T-cell (primary cell): ENCODE measurements around the gene SGCA. TPM values are rescaled to one million over a fixed set of nuclear protein-coding genes. Genes with fewer than 3 reads are reported as not detected.

Experiments used
- ATAC-seq, 4 experiments: fragments of 200-7000 bp in 3 of 4; fragments of 150-1000 bp in 1 of 4; cut with Tn5 transposase; replicated peaks in 1 of 4; 1 replicate in 3 of 4; 2 replicates in 1 of 4; pipeline ENCODE4 v1.10.0; 2021; ENCODE audit warnings: moderate library complexity in 3 of 4, mild to moderate bottlenecking in 2 of 4, moderate number of reproducible peaks in 1 of 4
- CTCF ChIA-PET, 2 donors: fragments of 300-600 bp; sonication (Branson Sonifier 250); formaldehyde crosslinking; loops; one replicate each; lab custom pipeline; 2022; ENCODE audit warnings: antibody characterized with exemption in 2 of 2; lab: Charles Lee
- POLR2A ChIA-PET, 2 donors: fragments of 300-600 bp; sonication (Branson Sonifier 250); formaldehyde crosslinking; loops; one replicate each; lab custom pipeline; 2022; ENCODE audit warnings: antibody characterized with exemption in 2 of 2; lab: Charles Lee
- DNase-seq, 35 experiments: peaks; one replicate each; pipeline versions ENCODE4 v3.0.0 to v3.0.0-alpha.2; 2013 to 2023
- H3K27ac ChIP-seq: one replicate; pipeline ENCODE4 v1.5.1; 2013; ENCODE audit warnings: low read length
- H3K27me3 ChIP-seq, 2 experiments: replicated peaks in 1 of 2; 1 replicate in 1 of 2; 2 replicates in 1 of 2; pipeline versions ENCODE4 v1.6.1 to v1.7.0; 2013; ENCODE audit warnings: low read length in 1 of 2, mixed read lengths in 1 of 2; ENCODE audit not compliant: control insufficient read depth in 2 of 2, insufficient read depth in 2 of 2; ENCODE audit errors: extremely low read depth in 1 of 2
- H3K36me3 ChIP-seq, 2 donors: 1 replicate in 1 of 2; 2 replicates in 1 of 2; pipeline versions ENCODE4 v1.6.1 to v1.7.0; 2013; ENCODE audit warnings: low read length in 1 of 2; ENCODE audit not compliant: control insufficient read depth in 2 of 2, insufficient read depth in 1 of 2; ENCODE audit errors: extremely low read depth in 1 of 2
- H3K4me1 ChIP-seq, 2 experiments: 1 replicate in 1 of 2; 2 replicates in 1 of 2; pipeline versions ENCODE4 v1.6.1 to v1.7.0; 2013; ENCODE audit warnings: low read length in 2 of 2, mixed read lengths in 1 of 2; ENCODE audit not compliant: insufficient read depth in 2 of 2, control insufficient read depth in 1 of 2; ENCODE audit errors: extremely low read depth in 1 of 2
- H3K4me3 ChIP-seq, 2 donors: 1 replicate in 1 of 2; 2 replicates in 1 of 2; pipeline versions ENCODE4 v1.5.1 to v1.7.0; 2013; ENCODE audit warnings: mild to moderate bottlenecking in 2 of 2, low read length in 1 of 2, moderate library complexity in 1 of 2; ENCODE audit not compliant: control insufficient read depth in 1 of 2; ENCODE audit errors: extremely low read depth in 1 of 2
- H3K9me3 ChIP-seq: 2 replicates; pipeline ENCODE4 v1.7.0; 2013
- H3K27ac Mint-ChIP-seq, 2 donors: one replicate each; pipeline ENCODE4 v1.8.0; 2020 to 2021; ENCODE audit warnings: mild to moderate bottlenecking in 2 of 2, mixed read lengths in 2 of 2
- H3K27me3 Mint-ChIP-seq, 2 donors: one replicate each; pipeline ENCODE4 v1.8.0; 2021 to 2022; ENCODE audit warnings: mixed read lengths in 2 of 2
- H3K36me3 Mint-ChIP-seq: one replicate; pipeline ENCODE4 v1.8.0; 2021; ENCODE audit warnings: mixed read lengths
- H3K4me1 Mint-ChIP-seq, 3 donors: one replicate each; pipeline ENCODE4 v1.8.0; 2020 to 2022; ENCODE audit warnings: mixed read lengths in 3 of 3, mild to moderate bottlenecking in 1 of 3
- H3K4me3 Mint-ChIP-seq, 3 donors: one replicate each; pipeline ENCODE4 v1.8.0; 2020 to 2022; ENCODE audit warnings: mild to moderate bottlenecking in 3 of 3, mixed read lengths in 3 of 3, moderate library complexity in 3 of 3
- H3K9me3 Mint-ChIP-seq, 3 donors: one replicate each; pipeline ENCODE4 v1.8.0; 2020 to 2022; ENCODE audit warnings: mixed read lengths in 3 of 3
- WGBS: methylation state at CpG from one replicate; pipeline ENCODE4 v1.1.5; 2013; ENCODE audit warnings: missing lambda C conversion rate; ENCODE audit not compliant: insufficient coverage; 5-methylcytosine and 5-hydroxymethylcytosine counted together
- total RNA-seq, 35 experiments: library from RNA in 6 of 35; stranded (reverse) in 6 of 35; fragments of 120-200 nt in 1 of 35; gene quantifications; one replicate each; pipeline versions ENCODE4 v1.2.1 to v1.2.4 and lab custom pipeline; 2013 to 2026

Gene SGCA
- total RNA-seq, 5 donors from 2014 or later (not counting 1 experiment from before 2014, with no cell fraction given), result 0.33 TPM; not detected in 4

DNA sequence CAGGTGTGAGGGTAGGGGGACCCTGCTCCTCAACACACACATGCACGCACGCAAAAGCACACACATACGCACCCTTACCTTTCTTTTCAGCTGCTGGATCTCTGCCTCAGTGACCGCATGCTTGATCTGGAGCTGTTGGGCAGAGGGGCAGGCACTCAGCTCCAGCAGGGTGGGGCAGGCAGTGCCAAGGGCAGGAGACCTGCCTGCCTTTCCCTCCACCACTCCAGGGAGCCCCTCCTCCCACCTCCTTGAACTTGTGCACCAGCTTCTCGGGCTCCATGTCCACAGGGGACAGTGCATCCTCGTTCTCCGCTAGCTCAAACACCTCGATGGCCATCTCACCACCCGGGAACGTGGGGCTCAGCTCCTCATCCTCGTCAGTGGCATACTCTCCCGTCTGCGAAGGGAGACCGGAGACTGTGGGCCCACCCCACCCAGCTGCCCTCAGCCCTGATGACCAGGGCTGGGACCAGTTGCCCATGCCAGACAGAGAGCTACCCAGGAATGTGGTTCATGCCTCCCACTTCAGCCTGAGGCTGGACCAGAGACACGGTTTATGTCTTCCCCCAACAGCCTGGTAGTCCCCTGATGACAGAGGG is 26.5 kb upstream of the SGCA start:
- H3K27me3 Mint-ChIP-seq, result no peaks in the 10 kb centered on the region
- H3K9me3 ChIP-seq, result no peaks in the 10 kb centered on the region
- no peaks in the 10 kb centered on the region for H3K9me3 Mint-ChIP-seq
- DNase-seq, result no peak
- no peak overlapping the region for H3K27ac ChIP-seq
- peak overlapping the region in 1 of 3 donors; percentile 73 for H3K4me3 Mint-ChIP-seq
- ChIA-PET CTCF (interaction anchor here (0.6 to 2.0 kb wide), 10 partner anchors 9 to 45 kb away, joined by 3 to 11 read pairs (median 6); no protein-coding TSS in a partner anchor), POLR2A (interaction anchor here in 1 of 2 donors (0.5 kb wide), 1 partner anchor 75 kb away, joined by 5 read pairs; no protein-coding TSS in a partner anchor)
- H3K4me3 ChIP-seq, result no peak overlapping the region
- peaks cover 61% of the 10 kb centered on the region for H3K36me3 Mint-ChIP-seq
- H3K4me1 ChIP-seq, result peaks cover 11 to 52% of the 10 kb centered on the region in 2 experiments
- H3K4me1 Mint-ChIP-seq, result peaks cover 54 to 61% (median 59%) of the 10 kb centered on the region in 3 donors
- no peak overlapping the region for H3K27ac Mint-ChIP-seq
- ATAC-seq, result no peak
- 90% methylated on average over 12 of the region's 15 CpGs for WGBS
- no peaks in the 10 kb centered on the region for H3K27me3 ChIP-seq
- peaks cover 19 to 88% of the 10 kb centered on the region in 2 donors for H3K36me3 ChIP-seq

DNA sequence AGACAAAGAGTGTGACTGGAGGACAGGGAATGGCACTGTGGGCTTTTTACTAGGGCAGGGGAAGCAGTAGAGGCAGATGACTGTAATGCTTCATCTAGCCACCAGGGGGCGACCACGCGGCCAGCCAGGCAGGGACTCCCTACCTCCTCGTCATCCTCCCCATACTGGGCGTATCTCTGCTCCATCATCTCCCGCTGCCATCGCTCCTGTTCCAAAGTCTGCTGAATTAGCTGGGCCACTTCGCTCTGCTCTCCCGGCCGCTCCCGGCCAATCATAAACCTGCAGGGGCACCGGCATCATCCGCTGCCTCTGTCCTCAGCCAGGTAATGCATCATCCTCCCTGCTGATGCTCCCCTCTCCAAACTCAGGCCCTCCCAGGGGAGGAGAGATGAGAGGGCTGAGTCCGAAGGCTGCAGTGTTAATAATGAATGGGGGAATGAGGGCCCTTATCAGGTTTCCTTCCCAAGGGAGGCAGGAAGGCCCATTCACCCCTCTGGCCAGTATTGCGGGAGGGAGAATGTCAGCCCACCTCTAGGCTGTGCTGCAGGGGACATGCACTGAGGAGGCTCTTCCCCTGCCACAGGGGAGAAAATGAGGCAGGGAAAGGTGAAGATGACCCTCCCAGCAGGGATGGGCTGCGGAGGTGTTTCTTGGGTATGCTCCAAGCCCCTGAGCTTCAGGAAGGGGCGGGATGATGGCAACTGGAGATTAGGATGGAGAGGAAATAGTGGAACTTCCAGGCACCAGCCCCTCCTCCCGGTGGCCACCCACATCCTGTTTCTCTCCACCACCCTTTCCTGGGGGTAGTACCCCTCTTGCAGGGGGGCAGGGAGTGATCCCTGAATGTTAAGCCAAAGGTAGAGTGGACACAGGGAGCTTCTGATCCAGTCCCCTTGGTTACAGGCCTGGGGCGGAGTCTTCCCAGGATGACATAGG is 25.6 kb upstream of the SGCA start:
- no peaks in the 10 kb centered on the region for H3K27me3 Mint-ChIP-seq
- peak overlapping the region; percentile 92 to 97 for H3K27ac Mint-ChIP-seq
- H3K4me1 Mint-ChIP-seq, result peaks cover 63 to 70% (median 68%) of the 10 kb centered on the region in 3 donors
- ChIA-PET POLR2A (interaction anchor here in 1 of 2 donors (0.7 kb wide), 1 partner anchor 58 kb away, joined by 3 read pairs; no protein-coding TSS in a partner anchor), CTCF (interaction anchor here (0.6 to 2.0 kb wide), 10 partner anchors 8 to 46 kb away, joined by 3 to 11 read pairs (median 6); partner anchors contain the start of genes PPP1R9B (in 1 of the 2) and SGCA (in 1 of the 2))
- Histone ChIP-seq H3K4me3 (no peak overlapping the region), H3K9me3 (no peaks in the 10 kb centered on the region), H3K36me3 (peaks cover 17 to 89% of the 10 kb centered on the region in 2 donors), H3K4me1 (peaks cover 11 to 62% of the 10 kb centered on the region in 2 experiments), H3K27ac (peak overlapping the region; percentile 40), H3K27me3 (no peaks in the 10 kb centered on the region)
- H3K36me3 Mint-ChIP-seq, result peaks cover 66% of the 10 kb centered on the region
- peak overlapping the region; percentile 54 to 73 (median 55) for H3K4me3 Mint-ChIP-seq
- no peaks in the 10 kb centered on the region for H3K9me3 Mint-ChIP-seq
- ATAC-seq, result peak; percentile 75 to 86 (median 82)
- WGBS, result 28% methylated on average over 13 of the region's 19 CpGs
- peak in 34 of 35 experiments; percentile 60 to 87 (median 74) for DNase-seq

DNA sequence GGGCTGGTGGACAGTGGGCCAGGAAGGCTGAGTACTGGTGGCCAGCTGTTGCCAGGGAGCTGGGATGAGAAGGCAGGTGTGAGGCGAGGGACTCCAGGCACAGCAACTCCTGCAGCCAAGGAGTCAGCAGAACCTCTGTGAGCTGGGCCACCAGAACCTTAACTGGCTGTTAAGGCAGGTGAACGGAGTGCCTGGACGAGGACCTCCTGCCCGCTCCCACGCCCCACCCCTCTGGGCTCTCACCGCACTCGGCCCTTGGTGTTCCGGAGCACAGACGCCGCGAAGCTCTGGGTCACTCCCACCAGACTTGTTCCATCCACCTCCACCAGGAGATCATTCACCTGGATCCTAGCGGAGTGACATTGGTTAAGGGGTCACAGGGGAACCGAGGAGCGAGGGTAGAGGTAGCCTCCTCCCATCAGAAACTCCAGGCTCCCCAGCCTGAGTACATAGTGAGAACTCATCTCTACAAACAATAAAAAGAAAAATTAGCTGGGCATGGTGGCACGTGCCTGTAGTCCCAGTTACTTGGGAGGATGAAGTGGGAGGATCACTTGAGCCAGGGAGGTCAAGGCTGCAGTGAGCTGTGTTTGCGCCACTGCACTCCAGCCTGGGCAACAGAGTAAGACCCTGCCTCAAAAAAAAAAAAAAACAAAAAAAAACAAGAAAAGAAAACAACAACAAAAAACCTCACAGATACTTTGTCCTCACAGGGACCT is 24.6 kb upstream of the SGCA start:
- peak overlapping the region; percentile 43 for H3K27ac ChIP-seq

DNA sequence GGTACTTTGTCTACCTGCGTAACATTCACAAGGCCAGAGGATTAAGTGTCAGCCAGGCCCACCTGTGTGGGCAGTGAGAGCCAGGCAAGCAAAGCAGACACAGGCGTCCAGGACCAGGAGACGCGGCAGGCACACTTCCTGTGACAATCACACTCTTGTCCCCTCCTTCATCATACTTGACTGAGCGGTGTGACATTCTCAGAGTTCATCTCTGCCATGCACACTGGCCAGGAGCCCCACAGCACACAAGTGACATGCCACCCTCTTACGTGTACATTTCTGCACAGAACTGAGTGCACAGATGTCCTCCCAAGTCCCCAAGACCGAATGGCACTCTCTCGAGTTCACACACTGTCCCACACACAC is 24.1 kb upstream of the SGCA start:
- peak overlapping the region; percentile 96 to 97 for H3K27ac Mint-ChIP-seq
- H3K4me3 Mint-ChIP-seq, result peak overlapping the region; percentile 55 to 73 (median 59)
- no peaks in the 10 kb centered on the region for H3K9me3 Mint-ChIP-seq
- WGBS, result 25% methylated on average over 7 of the region's 8 CpGs
- H3K27ac ChIP-seq, result peak overlapping the region; percentile 43
- H3K9me3 ChIP-seq, result no peaks in the 10 kb centered on the region
- no peaks in the 10 kb centered on the region for H3K27me3 Mint-ChIP-seq
- POLR2A ChIA-PET, result no interaction called here
- peaks cover 76 to 85% (median 83%) of the 10 kb centered on the region in 3 donors for H3K4me1 Mint-ChIP-seq
- peaks cover 16 to 85% of the 10 kb centered on the region in 2 donors for H3K36me3 ChIP-seq
- ATAC-seq (peak in 3 of 4 experiments; percentile 9 to 24 (median 24)), DNase-seq (peak in 1 of 35 experiments; percentile 45)
- H3K4me1 ChIP-seq, result peaks cover 19 to 77% of the 10 kb centered on the region in 2 experiments
- no peak overlapping the region for H3K4me3 ChIP-seq
- H3K36me3 Mint-ChIP-seq, result peaks cover 62% of the 10 kb centered on the region
- CTCF ChIA-PET, result interaction anchor here (0.9 to 1.7 kb wide), 3 partner anchors 10 to 25 kb away, joined by 3 to 7 read pairs (median 4); no protein-coding TSS in a partner anchor
- H3K27me3 ChIP-seq, result no peaks in the 10 kb centered on the region

More for the DNA sequence above, 24.6 kb upstream of the SGCA start:
- H3K4me3 ChIP-seq, result no peak overlapping the region
- ChIA-PET CTCF (interaction anchor here (1.2 to 1.7 kb wide), 3 partner anchors 11 to 21 kb away, joined by 4 to 7 read pairs (median 6); no protein-coding TSS in a partner anchor), POLR2A (interaction anchor here in 1 of 2 donors (0.7 kb wide), 1 partner anchor 57 kb away, joined by 3 read pairs; no protein-coding TSS in a partner anchor)
- no peaks in the 10 kb centered on the region for H3K9me3 Mint-ChIP-seq
- DNase-seq (no peak), ATAC-seq (no peak)
- H3K4me1 ChIP-seq, result peaks cover 14 to 71% of the 10 kb centered on the region in 2 experiments
- H3K4me3 Mint-ChIP-seq, result peak overlapping the region; percentile 55 to 73 (median 59)
- no peaks in the 10 kb centered on the region for H3K27me3 Mint-ChIP-seq
- H3K36me3 ChIP-seq, result peaks cover 17 to 87% of the 10 kb centered on the region in 2 donors
- WGBS, result 89% methylated on average over 1 of the region's 16 CpGs
- peaks cover 66% of the 10 kb centered on the region for H3K36me3 Mint-ChIP-seq
- no peaks in the 10 kb centered on the region for H3K27me3 ChIP-seq
- peaks cover 71 to 80% (median 78%) of the 10 kb centered on the region in 3 donors for H3K4me1 Mint-ChIP-seq
- peak overlapping the region; percentile 96 to 97 for H3K27ac Mint-ChIP-seq
- H3K9me3 ChIP-seq, result no peaks in the 10 kb centered on the region

DNA sequence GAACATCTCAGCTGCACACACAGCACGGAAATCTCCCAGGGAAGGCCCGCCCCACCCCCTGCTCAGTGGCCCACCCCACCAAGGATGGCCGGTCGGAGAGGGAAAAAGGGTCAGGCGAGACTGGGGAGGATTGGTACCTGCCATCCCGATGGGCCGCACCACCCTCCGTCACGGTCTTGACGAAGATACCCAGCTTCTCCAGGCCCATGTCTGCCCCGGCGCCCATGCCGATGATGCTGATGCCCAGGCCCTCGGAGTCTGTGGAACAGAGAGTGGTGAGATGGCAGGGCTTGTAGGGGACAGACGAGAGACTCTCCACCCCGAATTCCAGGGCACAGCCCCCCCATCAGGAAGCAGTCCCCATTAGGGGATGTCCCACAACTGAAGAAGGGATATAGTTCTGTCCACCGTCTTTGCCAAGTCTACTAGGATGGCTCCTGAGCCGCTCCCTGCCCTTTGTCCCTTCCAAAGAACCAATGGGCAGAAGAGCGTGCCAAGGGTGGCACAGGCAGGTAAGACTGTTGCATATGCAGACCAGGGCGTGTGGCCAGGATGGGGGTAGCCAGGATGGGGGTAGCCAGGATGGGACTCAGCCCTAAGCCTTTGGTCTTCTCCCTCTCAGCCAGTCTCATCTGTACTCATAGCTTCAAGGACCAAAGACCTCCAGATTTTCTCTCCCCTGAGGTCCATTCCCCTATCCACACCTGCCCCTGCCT is 22.2 kb upstream of the SGCA start:
- Histone ChIP-seq H3K4me3 (no peak overlapping the region), H3K4me1 (peaks cover 36 to 96% of the 10 kb centered on the region in 2 experiments), H3K9me3 (no peaks in the 10 kb centered on the region), H3K27ac (no peak overlapping the region), H3K27me3 (no peaks in the 10 kb centered on the region), H3K36me3 (peaks cover 7 to 66% of the 10 kb centered on the region in 2 donors)
- Mint-ChIP-seq H3K27ac (peak overlapping the region; percentile 96 to 97), H3K4me1 (peaks cover 90 to 94% (median 92%) of the 10 kb centered on the region in 3 donors), H3K9me3 (no peaks in the 10 kb centered on the region), H3K36me3 (peaks cover 43% of the 10 kb centered on the region), H3K27me3 (no peaks in the 10 kb centered on the region), H3K4me3 (no peak overlapping the region)
- no peak for ATAC-seq
- CTCF ChIA-PET, result no interaction called here
- no peak for DNase-seq
- WGBS, result 92% methylated on average over 15 of the region's 20 CpGs
- POLR2A ChIA-PET, result no interaction called here
